ENCODE measurements around the gene NRIP1. TPM values are rescaled to one million over a fixed set of nuclear protein-coding genes. Genes with fewer than 3 reads are reported as not detected.

NRIP1 gene
- total RNA-seq, 2 experiments from 2014 or later: 12.4 to 12.8 TPM

DNA sequence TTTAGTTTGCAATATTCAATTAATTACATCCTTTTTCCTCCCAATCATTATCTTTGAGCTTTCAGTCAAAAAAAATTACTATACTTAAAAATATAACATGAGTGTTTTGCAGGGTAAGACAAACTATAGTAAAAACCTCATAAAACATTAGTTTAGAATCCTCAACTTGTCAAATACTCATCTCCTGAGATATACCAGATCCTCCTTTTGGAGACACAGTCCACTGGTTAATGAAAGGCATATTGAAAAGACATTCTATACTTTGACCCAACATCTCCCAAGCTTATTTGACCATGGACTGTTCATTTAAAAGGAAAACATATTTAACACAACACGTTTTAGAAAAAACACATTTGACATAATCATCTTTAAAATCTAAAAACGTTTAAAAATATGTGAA lies 52.8 kb downstream of the NRIP1 start:
- CTCF ChIA-PET: no interaction called here
- Mint-ChIP-seq H3K4me1 (ENCODE audit: low read depth) (peaks cover 19% of the 10 kb centered on the region), H3K27me3 (no peaks in the 10 kb centered on the region), H3K27ac (no peak overlapping the region), H3K4me3 (no peak overlapping the region), H3K9me3 (no peaks in the 10 kb centered on the region), H3K36me3 (ENCODE audit: low read depth) (peaks cover 23% of the 10 kb centered on the region)
- intact Hi-C loops (cut with micrococcal nuclease): no loop called here
- TF ChIP-seq, protein P1, sequence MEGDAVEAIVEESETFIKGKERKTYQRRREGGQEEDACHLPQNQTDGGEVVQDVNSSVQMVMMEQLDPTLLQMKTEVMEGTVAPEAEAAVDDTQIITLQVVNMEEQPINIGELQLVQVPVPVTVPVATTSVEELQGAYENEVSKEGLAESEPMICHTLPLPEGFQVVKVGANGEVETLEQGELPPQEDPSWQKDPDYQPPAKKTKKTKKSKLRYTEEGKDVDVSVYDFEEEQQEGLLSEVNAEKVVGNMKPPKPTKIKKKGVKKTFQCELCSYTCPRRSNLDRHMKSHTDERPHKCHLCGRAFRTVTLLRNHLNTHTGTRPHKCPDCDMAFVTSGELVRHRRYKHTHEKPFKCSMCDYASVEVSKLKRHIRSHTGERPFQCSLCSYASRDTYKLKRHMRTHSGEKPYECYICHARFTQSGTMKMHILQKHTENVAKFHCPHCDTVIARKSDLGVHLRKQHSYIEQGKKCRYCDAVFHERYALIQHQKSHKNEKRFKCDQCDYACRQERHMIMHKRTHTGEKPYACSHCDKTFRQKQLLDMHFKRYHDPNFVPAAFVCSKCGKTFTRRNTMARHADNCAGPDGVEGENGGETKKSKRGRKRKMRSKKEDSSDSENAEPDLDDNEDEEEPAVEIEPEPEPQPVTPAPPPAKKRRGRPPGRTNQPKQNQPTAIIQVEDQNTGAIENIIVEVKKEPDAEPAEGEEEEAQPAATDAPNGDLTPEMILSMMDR (IDR thresholded peaks at IDR 0.05): no peak
- POLR2A ChIA-PET: no interaction called here
- ATAC-seq (no peak), DNase-seq (no peak)

DNA sequence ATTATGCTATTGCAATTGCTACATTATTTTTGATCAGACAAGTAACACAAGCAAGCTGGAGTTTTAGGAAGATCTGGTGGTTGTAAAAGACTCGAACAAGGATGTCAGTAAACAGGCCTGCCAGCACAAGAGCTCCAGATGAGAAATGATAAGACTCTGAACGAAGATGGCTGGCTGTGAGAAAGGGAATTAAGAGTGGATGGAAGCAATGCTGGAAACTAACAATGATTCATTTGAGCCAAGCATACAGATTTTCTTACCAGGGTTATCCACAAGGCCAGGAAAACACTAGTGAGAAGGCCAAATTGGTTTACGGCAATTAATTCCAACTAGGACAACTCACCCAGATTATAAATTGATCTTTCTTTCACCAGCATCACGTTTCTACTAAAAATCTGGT lies 54.2 kb downstream of the NRIP1 start:
- CTCF ChIA-PET: no interaction called here
- peaks cover 25% of the 10 kb centered on the region for H3K4me1 Mint-ChIP-seq (ENCODE audit: low read depth)
- no peaks in the 10 kb centered on the region for H3K27me3 Mint-ChIP-seq
- POLR2A ChIA-PET: no interaction called here
- H3K9me3 Mint-ChIP-seq: no peaks in the 10 kb centered on the region
- H3K36me3 Mint-ChIP-seq (ENCODE audit: low read depth): peaks cover 26% of the 10 kb centered on the region
- TF ChIP-seq, protein P1 (IDR thresholded peaks at IDR 0.05): no peak
- intact Hi-C loops (cut with micrococcal nuclease): no loop called here
- DNase-seq (no peak), ATAC-seq (no peak)
- no peak overlapping the region for H3K4me3 Mint-ChIP-seq
- no peak overlapping the region for H3K27ac Mint-ChIP-seq

DNA sequence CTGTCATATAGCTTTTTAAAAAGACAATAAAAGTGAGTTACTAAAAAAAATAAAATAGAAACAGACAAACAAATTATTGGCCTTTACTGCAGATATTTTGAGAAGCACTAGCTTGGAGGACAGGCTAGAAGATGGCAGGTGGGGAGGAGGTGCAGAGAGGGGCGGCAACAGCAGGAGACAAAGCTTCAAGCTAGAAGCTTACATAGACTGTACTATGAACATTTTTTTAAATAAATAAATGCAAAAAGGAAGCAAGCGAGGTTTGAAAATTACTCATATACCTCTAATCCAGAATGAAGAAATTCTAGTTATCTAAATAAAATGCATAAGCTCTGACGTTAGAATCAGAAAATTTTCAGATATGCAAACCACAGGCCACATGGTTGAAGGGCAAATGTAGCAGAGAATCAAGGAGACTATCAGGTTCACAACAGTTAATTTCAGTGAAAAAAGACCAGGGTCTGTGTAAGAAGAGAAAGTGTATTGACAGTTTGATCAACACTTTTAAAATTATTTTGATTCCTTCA lies 54.9 kb downstream of the NRIP1 start:
- Mint-ChIP-seq H3K27ac (no peak overlapping the region), H3K4me3 (no peak overlapping the region), H3K9me3 (no peaks in the 10 kb centered on the region), H3K27me3 (no peaks in the 10 kb centered on the region), H3K4me1 (ENCODE audit: low read depth) (peaks cover 32% of the 10 kb centered on the region), H3K36me3 (ENCODE audit: low read depth) (peaks cover 26% of the 10 kb centered on the region)
- intact Hi-C loops (cut with micrococcal nuclease): no loop called here
- DNase-seq (no peak), ATAC-seq (no peak)
- ChIA-PET POLR2A (no interaction called here), CTCF (no interaction called here)
- TF ChIP-seq, protein P1 (IDR thresholded peaks at IDR 0.05): no peak

DNA sequence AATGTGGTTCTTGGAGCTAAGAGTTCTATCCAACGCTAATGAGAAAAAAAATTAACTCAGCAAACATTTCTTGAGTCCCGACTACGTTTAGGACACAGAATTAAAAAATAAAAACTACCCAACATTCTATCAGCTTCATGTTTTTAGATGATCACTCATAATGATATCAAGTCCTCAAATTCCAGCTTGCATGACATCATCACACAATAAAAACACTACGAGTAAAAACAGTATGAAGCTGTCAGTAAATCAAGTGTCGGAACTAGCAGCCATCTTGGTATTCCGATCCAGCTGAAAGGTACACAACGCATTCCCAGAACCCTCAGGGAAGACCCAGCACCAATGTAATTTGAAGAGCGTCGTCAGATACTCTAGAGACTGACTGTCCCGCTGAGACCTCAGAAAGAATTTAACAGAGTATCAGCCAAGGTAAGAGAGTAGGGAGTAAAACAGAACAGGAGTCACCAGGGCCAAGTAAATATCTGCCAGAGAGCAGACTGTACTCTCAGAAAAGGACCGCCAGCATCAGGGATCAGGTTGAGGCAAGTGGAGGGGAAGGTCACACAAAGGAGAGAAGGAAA lies 57.0 kb downstream of the NRIP1 start:
- ATAC-seq: no peak
- POLR2A ChIA-PET: no interaction called here
- H3K4me1 Mint-ChIP-seq (ENCODE audit: low read depth): peaks cover 42% of the 10 kb centered on the region
- intact Hi-C loops (cut with micrococcal nuclease): no loop called here
- no peak for DNase-seq
- H3K9me3 Mint-ChIP-seq: no peaks in the 10 kb centered on the region
- no peak overlapping the region for H3K4me3 Mint-ChIP-seq
- CTCF ChIA-PET: interaction anchor here (1.2 to 2.9 kb wide), 3 partner anchors 10 to 14 kb away, joined by 3 to 8 read pairs (median 4); no protein-coding TSS in a partner anchor
- no peaks in the 10 kb centered on the region for H3K27me3 Mint-ChIP-seq
- H3K36me3 Mint-ChIP-seq (ENCODE audit: low read depth): peaks cover 26% of the 10 kb centered on the region
- TF ChIP-seq, protein P1 (IDR thresholded peaks at IDR 0.05): no peak
- no peak overlapping the region for H3K27ac Mint-ChIP-seq

DNA sequence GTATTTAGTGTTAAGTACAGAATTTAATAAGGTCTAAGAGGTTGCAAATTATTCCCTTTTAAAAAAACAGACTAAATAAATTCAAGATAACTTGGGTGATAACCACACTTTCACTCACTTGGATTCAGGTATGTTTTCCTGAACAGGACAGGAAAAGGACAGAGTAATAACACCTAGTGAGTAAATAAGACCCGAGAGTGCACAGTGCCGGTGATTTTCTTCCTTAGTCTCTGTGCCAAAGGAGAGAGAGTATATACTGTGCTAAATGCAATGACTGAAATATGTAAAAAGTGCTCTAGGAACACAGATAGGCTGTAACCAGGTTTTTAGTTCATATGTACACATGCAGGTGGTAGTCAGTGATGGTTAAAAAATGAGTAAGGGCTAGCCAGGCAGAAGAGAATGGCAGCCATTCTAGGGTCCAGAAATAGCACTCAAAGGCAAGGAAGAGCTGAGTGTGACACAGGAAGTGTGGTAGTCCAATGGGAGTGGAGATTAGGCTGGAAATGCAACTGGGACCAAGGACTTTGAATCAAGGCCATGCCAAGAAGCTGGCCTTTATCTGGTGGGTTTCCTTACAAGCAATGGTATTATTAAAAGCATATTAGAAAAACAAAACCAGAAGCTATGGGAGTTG lies 58.1 kb downstream of the NRIP1 start:
- Mint-ChIP-seq H3K9me3 (no peaks in the 10 kb centered on the region), H3K4me1 (ENCODE audit: low read depth) (peaks cover 51% of the 10 kb centered on the region), H3K36me3 (ENCODE audit: low read depth) (peaks cover 24% of the 10 kb centered on the region), H3K27me3 (no peaks in the 10 kb centered on the region), H3K27ac (peak overlapping the region; percentile 66), H3K4me3 (no peak overlapping the region)
- POLR2A ChIA-PET: interaction anchor here (1.0 kb wide), 1 partner anchor 623 kb away, joined by 3 read pairs; no protein-coding TSS in a partner anchor
- TF ChIP-seq, protein P1 (IDR thresholded peaks at IDR 0.05): no peak
- no peak for DNase-seq
- intact Hi-C loops (cut with micrococcal nuclease): no loop called here
- CTCF ChIA-PET: interaction anchor here (1.2 to 2.9 kb wide), 3 partner anchors 9 to 15 kb away, joined by 3 to 8 read pairs (median 4); no protein-coding TSS in a partner anchor
- ATAC-seq: no peak

All from activated CD8-positive, alpha-beta T cell treated with anti-CD3 and anti-CD28 coated beads for 36 hours (primary cell).